HG03432 (cell line): Measurements from ENCODE around the gene ANGPTL2.
"Not testable (repeated sequence)": the region's sequence is repeated elsewhere in the genome, so short reads cannot be mapped to it uniquely, and the experiment has no call there.

Experiments used
- ATAC-seq: cut with Tn5 transposase; IDR thresholded peaks from one replicate; pipeline ENCODE4 v1.9.1; 2021; ENCODE audit warnings: mild to moderate bottlenecking, moderate library complexity; ENCODE audit not compliant: unreplicated experiment

ANGPTL2 gene

DNA sequence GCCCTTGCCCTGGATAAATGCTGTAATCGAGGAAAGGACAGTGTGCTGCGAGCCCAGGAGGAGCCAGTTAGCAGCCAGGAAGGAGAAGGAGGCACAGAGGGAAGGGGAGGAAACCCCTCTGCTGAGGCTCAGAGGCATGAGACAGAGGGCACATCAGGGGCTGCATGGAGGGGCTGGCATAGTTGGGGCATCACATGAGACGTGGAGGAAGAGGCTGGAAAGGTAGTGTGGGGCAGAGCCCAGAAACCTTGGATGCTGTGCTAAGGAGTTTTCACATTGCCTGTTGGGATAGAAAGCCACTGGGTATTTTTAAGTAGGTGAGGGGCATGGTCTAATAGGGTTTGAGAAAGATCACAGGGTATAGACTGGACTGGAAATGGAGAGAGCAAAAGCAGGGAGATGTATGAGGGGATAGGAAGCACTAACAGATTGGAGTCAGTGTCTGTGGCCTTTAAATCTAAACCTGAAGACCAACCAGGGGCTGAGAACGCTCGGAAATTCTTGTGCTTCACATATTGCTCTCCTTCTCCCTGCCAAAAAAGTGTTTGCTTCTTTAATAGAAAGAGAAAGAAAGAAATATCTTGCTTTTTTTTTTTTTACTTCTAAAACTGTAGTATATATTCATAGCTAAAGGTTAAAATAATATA lies 33.0 kb upstream of the ANGPTL2 start:
- ATAC-seq, result no peak

DNA sequence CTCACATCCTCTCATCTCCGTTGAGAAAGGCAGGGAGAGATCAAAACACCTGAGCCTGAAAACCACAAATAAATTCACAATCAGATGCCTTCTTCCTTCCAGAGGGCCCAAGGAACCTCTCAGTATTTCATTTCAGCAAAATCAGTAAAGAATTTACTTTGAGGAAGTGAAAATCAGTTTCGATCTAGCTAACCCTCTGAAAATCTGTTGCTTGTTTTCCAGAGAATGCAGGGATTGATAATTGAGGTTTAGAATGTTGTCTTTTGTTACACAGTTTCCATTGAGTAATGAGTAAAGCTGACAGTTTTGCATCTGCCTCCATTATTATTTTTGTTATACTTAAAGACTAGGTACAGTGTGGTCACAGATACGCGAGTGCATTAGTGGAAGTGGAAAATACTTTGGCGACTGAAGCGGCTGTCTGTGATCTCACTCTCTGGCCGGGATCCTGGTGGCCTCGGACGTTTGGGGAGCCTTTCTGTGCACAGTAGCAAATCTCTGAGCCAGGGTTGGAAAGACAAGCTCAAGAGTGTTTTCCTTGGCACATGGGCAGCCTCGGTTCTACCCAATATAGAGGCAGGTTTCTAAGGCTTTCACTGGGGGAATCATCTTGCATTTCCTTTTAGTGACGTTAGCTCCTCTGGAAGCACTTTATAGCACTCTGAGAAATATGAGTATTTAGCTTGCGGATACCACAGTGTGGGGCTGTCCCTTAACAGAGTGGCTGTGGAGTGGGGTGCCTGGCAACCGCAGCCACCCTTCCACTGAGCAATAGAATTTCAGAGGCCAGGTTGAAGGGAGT lies 32.2 kb upstream of the ANGPTL2 start:
- ATAC-seq, result no peak

- no peak for ATAC-seq
Measured at GRCh38 chr9:127154003-127154389, 31.6 kb upstream of the ANGPTL2 start.

GRCh38 chr9:127153501-127153900 lies 31.1 kb upstream of the ANGPTL2 start:
- ATAC-seq, result no peak

- no peak for ATAC-seq
Measured at GRCh38 chr9:127149463-127150390, 27.3 kb upstream of the ANGPTL2 start.

GRCh38 chr9:127149010-127149409 lies 26.6 kb upstream of the ANGPTL2 start:
- ATAC-seq, result no peak

GRCh38 chr9:127148014-127148413 lies 25.6 kb upstream of the ANGPTL2 start:
- no peak for ATAC-seq

DNA sequence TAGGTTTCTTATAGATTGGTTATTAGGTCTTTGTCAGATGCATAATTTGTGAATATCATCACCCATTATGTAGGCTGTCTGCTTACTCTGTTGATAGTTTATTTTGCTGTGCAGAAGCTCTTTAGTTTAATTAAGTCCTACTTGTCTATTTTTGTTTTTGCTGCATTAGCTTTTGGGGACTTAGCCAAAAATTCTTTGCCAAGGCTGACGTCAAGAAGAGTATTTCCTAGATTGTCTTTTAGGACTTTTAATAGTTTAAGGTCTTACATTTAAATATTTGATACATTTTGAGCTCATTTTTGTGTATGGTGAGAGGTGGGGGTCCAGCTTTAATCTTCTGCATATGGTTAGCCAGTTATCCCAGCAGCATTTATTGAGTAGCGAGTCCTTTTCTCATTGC lies 24.8 kb upstream of the ANGPTL2 start:
- no peak for ATAC-seq

- ATAC-seq, result not testable (repeated sequence)
Measured at GRCh38 chr9:127146841-127147240, 24.4 kb upstream of the ANGPTL2 start.

GRCh38 chr9:127144670-127145445 lies 22.4 kb upstream of the ANGPTL2 start:
- no peak for ATAC-seq

GRCh38 chr9:127143920-127144465 lies 21.6 kb upstream of the ANGPTL2 start:
- ATAC-seq, result no peak

DNA sequence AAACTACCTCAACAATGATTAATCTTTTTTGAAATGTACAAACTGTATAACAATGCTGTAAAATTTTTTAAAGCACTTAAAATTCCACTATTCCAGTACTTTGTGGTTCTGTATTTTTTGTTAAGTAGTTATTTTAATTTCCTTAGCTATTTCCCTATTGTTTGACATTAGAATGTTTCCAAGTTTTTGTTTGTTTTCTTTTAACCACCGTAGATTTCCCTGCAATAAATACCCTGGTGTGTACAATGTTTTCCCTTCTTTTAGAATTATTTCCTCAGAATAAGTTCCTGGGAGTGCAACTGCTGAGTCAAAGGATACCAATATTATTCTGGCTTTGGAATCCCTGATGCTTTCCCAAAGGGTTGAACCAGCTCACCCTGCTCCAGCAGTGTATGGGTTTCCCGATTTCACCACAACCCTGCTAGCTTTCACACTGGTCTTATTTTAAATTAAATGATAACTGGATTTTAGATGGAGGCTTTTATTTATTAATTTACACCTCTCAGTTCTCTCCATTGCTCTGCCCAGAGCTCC lies 20.6 kb upstream of the ANGPTL2 start:
- ATAC-seq, result no peak

- ATAC-seq, result no peak
Measured at GRCh38 chr9:127142291-127142690, 19.9 kb upstream of the ANGPTL2 start.

- no peak for ATAC-seq
Measured at GRCh38 chr9:127140842-127141675, 18.6 kb upstream of the ANGPTL2 start.

DNA sequence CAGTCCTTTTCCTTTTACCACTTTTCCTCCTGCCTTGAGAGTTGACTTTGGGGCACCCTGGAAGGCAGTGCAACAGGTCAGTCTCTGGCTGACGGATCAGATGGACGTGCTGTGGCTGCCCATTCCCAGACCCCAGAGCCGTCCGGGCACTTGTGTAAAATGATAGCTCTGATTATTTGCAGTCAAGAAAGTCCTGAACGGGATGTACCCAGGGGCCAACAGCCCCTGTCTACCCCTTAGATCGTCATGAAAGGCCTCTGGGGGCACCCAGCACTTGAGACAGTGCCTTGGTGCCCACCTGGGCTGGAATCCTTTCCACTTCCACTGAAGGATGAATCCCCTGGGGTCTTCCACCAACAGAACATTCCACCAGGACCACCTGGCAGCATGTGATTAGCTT lies 17.7 kb upstream of the ANGPTL2 start:
- no peak for ATAC-seq

DNA sequence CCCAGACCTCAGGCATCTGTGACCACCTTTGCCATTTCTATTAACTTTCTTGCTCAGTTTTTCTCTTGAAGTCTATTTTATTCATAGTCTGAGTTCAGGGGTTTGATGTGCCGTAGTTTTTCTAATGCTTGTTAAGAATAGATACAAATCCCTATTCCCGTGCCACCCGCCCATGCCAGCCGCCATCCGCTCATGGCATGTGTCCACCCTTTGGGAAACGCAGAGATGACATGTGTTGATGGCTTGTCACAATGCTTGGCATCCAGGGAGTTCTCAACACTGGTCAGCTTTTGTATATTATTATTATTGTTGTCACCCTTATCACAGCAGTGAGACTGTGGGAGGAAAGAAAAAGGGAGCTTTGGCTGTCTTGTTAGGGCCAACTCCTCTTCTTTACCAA lies 17.3 kb upstream of the ANGPTL2 start:
- ATAC-seq, result no peak

GRCh38 chr9:127139071-127139731 lies 16.8 kb upstream of the ANGPTL2 start:
- no peak for ATAC-seq

DNA sequence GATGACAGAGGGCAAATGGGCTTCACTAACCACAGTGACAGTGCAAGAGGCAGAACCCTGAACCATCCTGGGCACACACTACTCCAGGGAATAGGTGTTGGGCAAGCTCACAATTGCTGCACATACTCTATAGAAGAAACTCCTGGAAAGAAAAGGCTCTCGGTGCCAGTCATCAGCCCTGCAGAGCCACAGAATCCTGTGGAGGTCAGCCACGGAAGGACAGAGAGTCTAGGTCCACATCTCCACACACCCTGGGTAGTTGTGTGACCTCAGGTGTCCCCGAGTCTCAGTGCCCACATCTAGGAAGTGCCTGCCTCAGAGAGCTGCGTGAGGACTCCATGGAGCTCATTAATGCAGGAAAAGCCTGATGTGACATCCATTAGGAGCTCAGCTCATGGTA lies 16.0 kb upstream of the ANGPTL2 start:
- ATAC-seq, result no peak
